ENCODE measurements around the gene EFS. TPM values are rescaled to one million over a fixed set of nuclear protein-coding genes. Genes with fewer than 3 reads are reported as not detected.

EFS gene, protein sequence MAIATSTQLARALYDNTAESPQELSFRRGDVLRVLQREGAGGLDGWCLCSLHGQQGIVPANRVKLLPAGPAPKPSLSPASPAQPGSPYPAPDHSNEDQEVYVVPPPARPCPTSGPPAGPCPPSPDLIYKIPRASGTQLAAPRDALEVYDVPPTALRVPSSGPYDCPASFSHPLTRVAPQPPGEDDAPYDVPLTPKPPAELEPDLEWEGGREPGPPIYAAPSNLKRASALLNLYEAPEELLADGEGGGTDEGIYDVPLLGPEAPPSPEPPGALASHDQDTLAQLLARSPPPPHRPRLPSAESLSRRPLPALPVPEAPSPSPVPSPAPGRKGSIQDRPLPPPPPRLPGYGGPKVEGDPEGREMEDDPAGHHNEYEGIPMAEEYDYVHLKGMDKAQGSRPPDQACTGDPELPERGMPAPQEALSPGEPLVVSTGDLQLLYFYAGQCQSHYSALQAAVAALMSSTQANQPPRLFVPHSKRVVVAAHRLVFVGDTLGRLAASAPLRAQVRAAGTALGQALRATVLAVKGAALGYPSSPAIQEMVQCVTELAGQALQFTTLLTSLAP
- total RNA-seq (2014; rRNA removed; shearing (Covaris generic)) (not detected in 2 replicates), total RNA-seq (2022) (not detected in 2 replicates), Bru-seq, nascent RNA (not detected), BruChase-seq, experiment 1, labeled RNA remaining after a 6-hour chase (not detected), BruChase-seq, experiment 2, labeled RNA remaining after a 2-hour chase (not detected)
- long read RNA-seq = 0 reads

- POLR2A ChIA-PET = no interaction called here
These were observed at the start of gene EFS for GRCh38 chr14:23365036-23365731. Gene EFS (minus strand): TSS chr14:23365172. CDS start chr14:23365025, 147 bp downstream.

GRCh38 chr14:23414254-23414653 lies 49.3 kb upstream of the EFS start:
- intact Hi-C loops (cut with micrococcal nuclease; ENCODE audit: unreplicated experiment) = no loop called here
- CTCF ChIA-PET (ENCODE audit: unreplicated experiment) = no interaction called here

More at GRCh38 chr14:23365036-23365731, at the start of gene EFS:
- no peak within 1 kb of the TSS for H3K4me3 ChIP-seq (ENCODE audit: low read depth, low read length, poor library complexity, severe bottlenecking)
- no peaks in the 10 kb centered on the region for H3K36me3 ChIP-seq (ENCODE audit: insufficient read depth, low read length)
- no peaks in the 10 kb centered on the region for H4K20me1 ChIP-seq (ENCODE audit: insufficient read depth, low read length)
- no peak for DNase-seq (ENCODE audit: low spot score)
- H3K4me1 ChIP-seq (ENCODE audit: insufficient read depth, low read length, poor library complexity, severe bottlenecking) = no peaks in the 10 kb centered on the region
- H3K27ac ChIP-seq (ENCODE audit: low read depth, low read length, poor library complexity, severe bottlenecking) = no peak within 1 kb of the TSS
- TF ChIP-seq EZH2phosphoT487 (IDR thresholded peaks at IDR 0.05; ENCODE audit: borderline replicate concordance, low read depth, low read length) = no peak
- TF ChIP-seq, protein P1, sequence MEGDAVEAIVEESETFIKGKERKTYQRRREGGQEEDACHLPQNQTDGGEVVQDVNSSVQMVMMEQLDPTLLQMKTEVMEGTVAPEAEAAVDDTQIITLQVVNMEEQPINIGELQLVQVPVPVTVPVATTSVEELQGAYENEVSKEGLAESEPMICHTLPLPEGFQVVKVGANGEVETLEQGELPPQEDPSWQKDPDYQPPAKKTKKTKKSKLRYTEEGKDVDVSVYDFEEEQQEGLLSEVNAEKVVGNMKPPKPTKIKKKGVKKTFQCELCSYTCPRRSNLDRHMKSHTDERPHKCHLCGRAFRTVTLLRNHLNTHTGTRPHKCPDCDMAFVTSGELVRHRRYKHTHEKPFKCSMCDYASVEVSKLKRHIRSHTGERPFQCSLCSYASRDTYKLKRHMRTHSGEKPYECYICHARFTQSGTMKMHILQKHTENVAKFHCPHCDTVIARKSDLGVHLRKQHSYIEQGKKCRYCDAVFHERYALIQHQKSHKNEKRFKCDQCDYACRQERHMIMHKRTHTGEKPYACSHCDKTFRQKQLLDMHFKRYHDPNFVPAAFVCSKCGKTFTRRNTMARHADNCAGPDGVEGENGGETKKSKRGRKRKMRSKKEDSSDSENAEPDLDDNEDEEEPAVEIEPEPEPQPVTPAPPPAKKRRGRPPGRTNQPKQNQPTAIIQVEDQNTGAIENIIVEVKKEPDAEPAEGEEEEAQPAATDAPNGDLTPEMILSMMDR (conservative IDR thresholded peaks at IDR 0.05; ENCODE audit: low read length) = no peak
- H3K79me2 ChIP-seq (ENCODE audit: insufficient read depth, low read depth, low read length) = no peaks in the 10 kb centered on the region
- H2AFZ ChIP-seq (ENCODE audit: low read length) = no peak within 1 kb of the TSS
- H3K4me2 ChIP-seq (ENCODE audit: low read length) = no peak within 1 kb of the TSS
- CTCF ChIA-PET (ENCODE audit: unreplicated experiment) = no interaction called here
- no TSS peak for BruUV-seq (replicated peaks)
- H3K9me2 ChIP-seq (ENCODE audit: insufficient read depth, low read length) = no peaks in the 10 kb centered on the region
- H3K9me3 ChIP-seq (ENCODE audit: low read length) = no peaks in the 10 kb centered on the region
- intact Hi-C loops (cut with micrococcal nuclease; ENCODE audit: unreplicated experiment) = no loop called here

More at GRCh38 chr14:23414254-23414653, 49.3 kb upstream of the EFS start:
- Histone ChIP-seq H3K27ac (ENCODE audit: low read depth, low read length, poor library complexity, severe bottlenecking) (no peak overlapping the region), H2AFZ (ENCODE audit: low read length) (no peak overlapping the region), H4K20me1 (ENCODE audit: insufficient read depth, low read length) (no peaks in the 10 kb centered on the region), H3K4me3 (ENCODE audit: low read depth, low read length, poor library complexity, severe bottlenecking) (no peak overlapping the region), H3K9me2 (ENCODE audit: insufficient read depth, low read length) (no peaks in the 10 kb centered on the region), H3K4me2 (ENCODE audit: low read length) (no peak overlapping the region), H3K9me3 (ENCODE audit: low read length) (no peaks in the 10 kb centered on the region), H3K36me3 (ENCODE audit: insufficient read depth, low read length) (no peaks in the 10 kb centered on the region), H3K79me2 (ENCODE audit: insufficient read depth, low read depth, low read length) (no peaks in the 10 kb centered on the region), H3K4me1 (ENCODE audit: insufficient read depth, low read length, poor library complexity, severe bottlenecking) (no peaks in the 10 kb centered on the region)
- POLR2A ChIA-PET = no interaction called here
- BruUV-seq (replicated peaks) = no TSS peak
- no peak for TF ChIP-seq EZH2phosphoT487 (IDR thresholded peaks at IDR 0.05; ENCODE audit: borderline replicate concordance, low read depth, low read length)
- TF ChIP-seq, protein P1 (conservative IDR thresholded peaks at IDR 0.05; ENCODE audit: low read length) = no peak
- DNase-seq (ENCODE audit: low spot score) = no peak

All from OCI-LY7 (cell line).